ENCODE data around the gene EML2. TPM values are rescaled to one million over a fixed set of nuclear protein-coding genes. Genes with fewer than 3 reads are reported as not detected.

The EML2 gene
- total RNA-seq, 1 donor from 2014 or later = 36.9 TPM

DNA sequence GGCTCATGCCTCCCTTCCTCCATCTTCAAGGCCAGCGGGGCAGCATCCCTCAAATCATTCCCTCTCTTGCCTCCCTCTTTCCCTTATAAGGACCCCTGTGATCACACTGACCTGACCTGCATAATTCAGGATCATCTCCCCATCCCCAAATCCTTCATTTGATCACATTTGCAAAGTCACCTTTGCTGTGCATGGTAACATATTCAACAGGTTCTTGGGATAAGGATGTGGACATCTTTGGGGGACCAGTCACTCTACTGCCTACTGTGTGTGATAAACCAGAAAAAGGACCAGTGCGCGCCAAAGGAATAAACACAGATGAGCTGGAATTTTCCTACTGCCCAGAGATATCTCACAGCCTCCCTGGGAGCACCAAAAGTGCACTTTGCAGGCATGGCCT, 62.5 kb downstream of the EML2 start:
- H3K4me3 Mint-ChIP-seq = no peak overlapping the region
- H3K27ac Mint-ChIP-seq = peak overlapping the region; percentile 84
- H3K27me3 Mint-ChIP-seq (ENCODE audit: low read depth) = no peaks in the 10 kb centered on the region
- TF ChIP-seq, protein P1, sequence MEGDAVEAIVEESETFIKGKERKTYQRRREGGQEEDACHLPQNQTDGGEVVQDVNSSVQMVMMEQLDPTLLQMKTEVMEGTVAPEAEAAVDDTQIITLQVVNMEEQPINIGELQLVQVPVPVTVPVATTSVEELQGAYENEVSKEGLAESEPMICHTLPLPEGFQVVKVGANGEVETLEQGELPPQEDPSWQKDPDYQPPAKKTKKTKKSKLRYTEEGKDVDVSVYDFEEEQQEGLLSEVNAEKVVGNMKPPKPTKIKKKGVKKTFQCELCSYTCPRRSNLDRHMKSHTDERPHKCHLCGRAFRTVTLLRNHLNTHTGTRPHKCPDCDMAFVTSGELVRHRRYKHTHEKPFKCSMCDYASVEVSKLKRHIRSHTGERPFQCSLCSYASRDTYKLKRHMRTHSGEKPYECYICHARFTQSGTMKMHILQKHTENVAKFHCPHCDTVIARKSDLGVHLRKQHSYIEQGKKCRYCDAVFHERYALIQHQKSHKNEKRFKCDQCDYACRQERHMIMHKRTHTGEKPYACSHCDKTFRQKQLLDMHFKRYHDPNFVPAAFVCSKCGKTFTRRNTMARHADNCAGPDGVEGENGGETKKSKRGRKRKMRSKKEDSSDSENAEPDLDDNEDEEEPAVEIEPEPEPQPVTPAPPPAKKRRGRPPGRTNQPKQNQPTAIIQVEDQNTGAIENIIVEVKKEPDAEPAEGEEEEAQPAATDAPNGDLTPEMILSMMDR (IDR thresholded peaks at IDR 0.05; ENCODE audit: unreplicated experiment) = no peak
- no peaks in the 10 kb centered on the region for H3K36me3 Mint-ChIP-seq
- DNase-seq (ENCODE audit: low spot score in 2 of 2, unreplicated experiment in 2 of 2) = no peak
- H3K9me3 Mint-ChIP-seq = no peaks in the 10 kb centered on the region
- H3K4me1 Mint-ChIP-seq = peaks cover 20% of the 10 kb centered on the region

DNA sequence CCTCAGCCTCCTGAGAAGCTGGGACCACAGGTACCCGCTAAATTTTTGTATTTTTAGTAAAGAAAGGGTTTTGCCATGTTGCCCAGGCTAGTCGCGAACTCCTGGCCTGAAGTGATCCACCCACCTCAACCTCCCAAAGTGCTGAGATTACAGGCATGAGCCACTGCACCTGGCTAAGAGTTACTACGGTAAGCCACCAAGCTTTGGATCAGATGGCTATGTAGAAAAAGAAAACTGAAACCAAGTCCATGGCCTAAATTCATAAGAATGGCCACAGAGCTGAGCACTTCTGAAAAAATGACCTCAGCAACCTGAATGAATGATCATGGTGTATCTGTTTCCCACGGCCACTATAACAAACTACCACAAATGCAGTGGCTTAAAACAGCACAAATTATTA, 64.0 kb downstream of the EML2 start:
- no peaks in the 10 kb centered on the region for H3K9me3 Mint-ChIP-seq
- H3K4me1 Mint-ChIP-seq = peaks cover 20% of the 10 kb centered on the region
- DNase-seq (ENCODE audit: low spot score in 2 of 2, unreplicated experiment in 2 of 2) = no peak
- H3K4me3 Mint-ChIP-seq = no peak overlapping the region
- TF ChIP-seq, protein P1 (IDR thresholded peaks at IDR 0.05; ENCODE audit: unreplicated experiment) = no peak
- H3K27ac Mint-ChIP-seq = no peak overlapping the region
- no peaks in the 10 kb centered on the region for H3K36me3 Mint-ChIP-seq
- no peaks in the 10 kb centered on the region for H3K27me3 Mint-ChIP-seq (ENCODE audit: low read depth)

DNA sequence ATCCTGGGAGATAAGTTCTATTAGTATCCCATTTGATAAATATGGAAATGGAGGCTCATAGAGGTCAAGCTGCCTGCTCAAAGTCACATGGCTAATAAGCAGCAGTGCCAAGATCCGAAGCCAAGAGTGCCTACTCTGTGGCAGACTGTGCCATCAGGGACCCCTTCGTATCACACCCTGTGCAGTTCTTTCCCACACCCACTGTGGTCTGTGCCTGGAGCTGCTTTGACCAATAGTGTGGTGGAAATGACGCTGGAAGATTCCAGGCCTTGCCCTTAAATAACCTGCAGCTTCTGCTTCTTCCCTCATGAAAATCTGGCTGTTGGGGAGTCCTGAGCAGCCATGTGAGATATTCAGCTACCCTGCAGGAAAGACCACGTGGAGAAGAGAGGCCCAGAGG, 64.7 kb downstream of the EML2 start:
- H3K9me3 Mint-ChIP-seq = peaks cover 3% of the 10 kb centered on the region
- peaks cover 20% of the 10 kb centered on the region for H3K4me1 Mint-ChIP-seq
- no peak for DNase-seq (ENCODE audit: low spot score in 2 of 2, unreplicated experiment in 2 of 2)
- H3K4me3 Mint-ChIP-seq = no peak overlapping the region
- no peak overlapping the region for H3K27ac Mint-ChIP-seq
- H3K36me3 Mint-ChIP-seq = peaks cover 2% of the 10 kb centered on the region
- TF ChIP-seq, protein P1 (IDR thresholded peaks at IDR 0.05; ENCODE audit: unreplicated experiment) = no peak
- H3K27me3 Mint-ChIP-seq (ENCODE audit: low read depth) = no peaks in the 10 kb centered on the region

DNA sequence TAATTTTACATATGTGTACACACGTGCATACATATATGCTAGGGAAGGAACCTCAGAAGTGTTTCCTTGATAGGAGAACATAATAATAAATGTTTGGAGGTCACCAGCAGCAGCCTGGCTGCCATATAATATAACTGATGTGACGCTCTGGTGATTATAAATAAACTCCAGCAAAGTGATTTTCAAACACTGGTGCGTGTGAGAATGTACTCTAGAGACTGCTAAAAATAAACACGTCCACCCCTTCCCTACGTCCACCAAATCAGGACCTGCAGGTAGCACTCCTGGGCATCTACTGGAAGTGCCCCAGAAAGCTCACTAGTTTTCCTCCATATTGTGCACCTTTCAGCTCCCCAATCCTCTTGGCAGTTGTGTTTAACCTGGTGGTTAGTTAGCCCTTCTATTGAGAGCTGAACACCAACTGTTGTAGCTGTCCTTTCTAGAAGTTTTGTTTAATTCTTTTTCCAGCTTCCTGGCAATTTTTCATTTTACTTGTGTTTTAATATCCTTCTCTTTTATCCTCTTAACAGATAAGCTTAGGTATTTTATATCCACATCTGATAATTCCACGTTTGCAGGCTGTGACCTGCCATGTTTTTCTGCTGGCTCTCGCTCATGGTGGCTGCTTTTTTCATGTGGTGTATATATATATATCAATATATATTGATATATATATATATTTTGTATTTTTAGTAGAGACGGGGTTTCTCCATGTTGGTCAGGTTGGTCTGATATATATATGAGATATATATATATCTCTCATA, 67.6 kb downstream of the EML2 start:
- Mint-ChIP-seq H3K36me3 (peaks cover 2% of the 10 kb centered on the region), H3K4me1 (peaks cover 1% of the 10 kb centered on the region), H3K9me3 (peaks cover 3% of the 10 kb centered on the region), H3K27me3 (ENCODE audit: low read depth) (no peaks in the 10 kb centered on the region), H3K27ac (no peak overlapping the region), H3K4me3 (no peak overlapping the region)
- no peak for DNase-seq (ENCODE audit: low spot score in 2 of 2, unreplicated experiment in 2 of 2)
- TF ChIP-seq, protein P1 (IDR thresholded peaks at IDR 0.05; ENCODE audit: unreplicated experiment) = no peak

DNA sequence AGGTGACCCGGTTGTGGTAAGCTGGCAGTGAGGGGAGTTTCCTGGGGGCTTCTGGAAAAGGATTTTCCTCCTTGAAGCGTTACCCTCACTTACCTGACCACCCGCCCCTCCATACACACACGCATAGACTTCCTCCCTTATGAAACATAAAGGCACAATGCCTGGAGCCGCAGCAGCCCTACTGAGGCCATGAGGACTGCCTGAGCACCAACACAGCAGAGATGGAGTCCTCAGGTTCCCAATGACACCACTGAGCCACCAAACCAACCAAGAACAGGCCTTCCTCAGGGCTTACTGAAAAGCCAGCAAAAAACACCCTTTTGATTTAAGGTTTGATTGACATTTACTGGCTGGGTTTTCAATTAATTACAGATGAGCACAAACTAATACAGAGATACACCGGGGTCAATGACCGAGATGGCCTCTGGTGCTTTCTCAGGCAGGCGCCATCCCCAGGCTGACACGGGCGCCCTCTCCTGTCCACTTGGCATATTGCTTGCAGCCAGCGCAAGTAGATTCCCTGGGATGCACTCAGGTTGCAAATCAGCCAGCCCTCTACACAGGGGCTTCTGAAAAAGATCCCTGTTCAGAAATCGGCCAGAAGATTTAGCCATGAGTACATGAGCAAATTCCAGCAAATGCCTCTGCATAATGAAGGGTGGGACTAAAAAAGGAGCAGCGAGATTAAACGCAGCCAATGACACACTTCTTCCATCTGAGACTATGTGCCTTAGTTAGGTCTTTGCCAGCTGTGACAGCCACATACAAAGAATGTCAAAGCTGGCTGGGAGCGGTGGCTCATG, 69.4 kb downstream of the EML2 start:
- peaks cover 3% of the 10 kb centered on the region for H3K9me3 Mint-ChIP-seq

More for the DNA sequence above, 69.4 kb downstream of the EML2 start:
- TF ChIP-seq, protein P1 (IDR thresholded peaks at IDR 0.05; ENCODE audit: unreplicated experiment) = peak; percentile 52
- DNase-seq (ENCODE audit: low spot score in 2 of 2, unreplicated experiment in 2 of 2) = no peak
- Mint-ChIP-seq H3K27ac (no peak overlapping the region), H3K36me3 (peaks cover 2% of the 10 kb centered on the region), H3K27me3 (ENCODE audit: low read depth) (no peaks in the 10 kb centered on the region), H3K4me1 (no peaks in the 10 kb centered on the region), H3K4me3 (no peak overlapping the region)

All from mesothelial cell of epicardium (in vitro differentiated cells).